Activated T-cell treated with anti-CD3 and anti-CD28 coated beads for 48 hours (primary cell): ENCODE results near the gene VCAM1.
A peak's percentile ranks its signal among the peaks of the same experiment; 100 is the strongest.

Experiments used
- DNase-seq: peaks from one replicate; pipeline ENCODE4 v3.0.0-alpha.2; 2020; ENCODE audit warnings: low read depth

VCAM1 gene

GRCh38 chr1:100719490-100719889, at the start of gene VCAM1:
VCAM1 (plus strand) TSS chr1:100719742; CDS start chr1:100719861, 119 bp downstream.
- DNase-seq, result no peak

- no peak for DNase-seq
Observed at GRCh38 chr1:100670083-100670482, 49.5 kb upstream of the VCAM1 start.

- no peak for DNase-seq
Observed at GRCh38 chr1:100671601-100672000, 47.9 kb upstream of the VCAM1 start.

GRCh38 chr1:100683448-100684349, 35.8 kb upstream of the VCAM1 start:
- no peak for DNase-seq

GRCh38 chr1:100699744-100700143, 19.8 kb upstream of the VCAM1 start:
- no peak for DNase-seq

GRCh38 chr1:100700586-100700985, 19.0 kb upstream of the VCAM1 start:
- DNase-seq, result no peak

GRCh38 chr1:100703052-100703451, 16.5 kb upstream of the VCAM1 start:
- no peak for DNase-seq

- no peak for DNase-seq
Observed at GRCh38 chr1:100703716-100704115, 15.8 kb upstream of the VCAM1 start.

- no peak for DNase-seq
Observed at GRCh38 chr1:100704473-100704872, 15.1 kb upstream of the VCAM1 start.

- DNase-seq, result no peak
Observed at GRCh38 chr1:100706296-100706695, 13.2 kb upstream of the VCAM1 start.

- no peak for DNase-seq
Observed at GRCh38 chr1:100706856-100707255, 12.7 kb upstream of the VCAM1 start.

- DNase-seq, result no peak
Observed at GRCh38 chr1:100708476-100709062, 11.0 kb upstream of the VCAM1 start.

- no peak for DNase-seq
Observed at GRCh38 chr1:100710906-100711682, 8.4 kb upstream of the VCAM1 start.

GRCh38 chr1:100713027-100713426, 6.5 kb upstream of the VCAM1 start:
- peak; percentile 54 for DNase-seq

- no peak for DNase-seq
Observed at GRCh38 chr1:100713626-100714025, 5.9 kb upstream of the VCAM1 start.

GRCh38 chr1:100714599-100714998, 4.9 kb upstream of the VCAM1 start:
- no peak for DNase-seq

GRCh38 chr1:100717218-100717617, 2.3 kb upstream of the VCAM1 start:
- DNase-seq, result no peak

GRCh38 chr1:100718581-100718980, 961 bp upstream of the VCAM1 start:
- no peak for DNase-seq

- no peak for DNase-seq
Observed at GRCh38 chr1:100720101-100720500, 559 bp downstream of the VCAM1 start.

GRCh38 chr1:100720751-100721150, 1.2 kb downstream of the VCAM1 start:
- DNase-seq, result no peak

GRCh38 chr1:100721526-100722207, 2.1 kb downstream of the VCAM1 start:
- no peak for DNase-seq

GRCh38 chr1:100722221-100722620, 2.7 kb downstream of the VCAM1 start:
- DNase-seq, result no peak
